Measurements from ENCODE around the gene CNIH4.

Gene CNIH4

GRCh38 chr1:224387302-224387912 lies 30.7 kb downstream of the CNIH4 start:
- peaks cover 57% of the 10 kb centered on the region for H3K36me3 ChIP-seq (ENCODE audit: control insufficient read depth, low read length)
- TF ChIP-seq EZH2phosphoT487 (IDR thresholded peaks at IDR 0.05; ENCODE audit: borderline replicate concordance, low read length), result no peak
- TF ChIP-seq CTCF (IDR thresholded peaks at IDR 0.05; ENCODE audit: low read depth, low read length, poor library complexity, severe bottlenecking), result no peak

GRCh38 chr1:224387943-224388342 lies 31.3 kb downstream of the CNIH4 start:
- Histone ChIP-seq H3K9me3 (ENCODE audit: control insufficient read depth, insufficient read depth, low read length) (no peaks in the 10 kb centered on the region), H4K20me1 (ENCODE audit: control insufficient read depth, insufficient read depth, low read depth, low read length) (no peaks in the 10 kb centered on the region), H3K9me2 (replicated peaks; ENCODE audit: control insufficient read depth, low read length) (no peaks in the 10 kb centered on the region), H3K4me1 (ENCODE audit: control insufficient read depth, low read length) (no peaks in the 10 kb centered on the region), H3K36me3 (ENCODE audit: control insufficient read depth, low read length) (peaks cover 62% of the 10 kb centered on the region), H3K79me2 (ENCODE audit: control insufficient read depth, low read length) (no peaks in the 10 kb centered on the region), H3F3A (ENCODE audit: control insufficient read depth, insufficient read depth) (peaks cover 9% of the 10 kb centered on the region), H3K4me3 (ENCODE audit: low read length) (no peak overlapping the region), H3K4me2 (ENCODE audit: low read length) (no peak overlapping the region), H3K27me3 (ENCODE audit: control insufficient read depth, low read length) (no peaks in the 10 kb centered on the region), H3K27ac (ENCODE audit: low read depth, low read length) (no peak overlapping the region)
- TF ChIP-seq CTCF (IDR thresholded peaks at IDR 0.05; ENCODE audit: low read depth, low read length, poor library complexity, severe bottlenecking) (no peak), EZH2phosphoT487 (IDR thresholded peaks at IDR 0.05; ENCODE audit: borderline replicate concordance, low read length) (no peak)

More at GRCh38 chr1:224387302-224387912, 30.7 kb downstream of the CNIH4 start:
- no peaks in the 10 kb centered on the region for H3K9me2 ChIP-seq (replicated peaks; ENCODE audit: control insufficient read depth, low read length)
- H3K4me2 ChIP-seq (ENCODE audit: low read length), result no peak overlapping the region
- no peaks in the 10 kb centered on the region for H4K20me1 ChIP-seq (ENCODE audit: control insufficient read depth, insufficient read depth, low read depth, low read length)
- no peaks in the 10 kb centered on the region for H3K4me1 ChIP-seq (ENCODE audit: control insufficient read depth, low read length)
- no peak overlapping the region for H3K4me3 ChIP-seq (ENCODE audit: low read length)
- no peak overlapping the region for H3K27ac ChIP-seq (ENCODE audit: low read depth, low read length)
- H3K79me2 ChIP-seq (ENCODE audit: control insufficient read depth, low read length), result no peaks in the 10 kb centered on the region
- no peaks in the 10 kb centered on the region for H3K27me3 ChIP-seq (ENCODE audit: control insufficient read depth, low read length)
- H3K9me3 ChIP-seq (ENCODE audit: control insufficient read depth, insufficient read depth, low read length), result no peaks in the 10 kb centered on the region
- H3F3A ChIP-seq (ENCODE audit: control insufficient read depth, insufficient read depth), result peaks cover 14% of the 10 kb centered on the region

GRCh38 chr1:224390517-224390916 lies 33.8 kb downstream of the CNIH4 start:
- no peak for TF ChIP-seq EZH2phosphoT487 (IDR thresholded peaks at IDR 0.05; ENCODE audit: borderline replicate concordance, low read length)
- no peak for TF ChIP-seq CTCF (IDR thresholded peaks at IDR 0.05; ENCODE audit: low read depth, low read length, poor library complexity, severe bottlenecking)
- Histone ChIP-seq H3K27ac (ENCODE audit: low read depth, low read length) (no peak overlapping the region), H4K20me1 (ENCODE audit: control insufficient read depth, insufficient read depth, low read depth, low read length) (no peaks in the 10 kb centered on the region), H3K4me3 (ENCODE audit: low read length) (no peak overlapping the region), H3K9me3 (ENCODE audit: control insufficient read depth, insufficient read depth, low read length) (no peaks in the 10 kb centered on the region), H3K79me2 (ENCODE audit: control insufficient read depth, low read length) (no peaks in the 10 kb centered on the region), H3K4me2 (ENCODE audit: low read length) (no peak overlapping the region), H3K27me3 (ENCODE audit: control insufficient read depth, low read length) (no peaks in the 10 kb centered on the region), H3F3A (ENCODE audit: control insufficient read depth, insufficient read depth) (peaks cover 3% of the 10 kb centered on the region; the same call in 1 of the 2 replicates), H3K4me1 (ENCODE audit: control insufficient read depth, low read length) (no peaks in the 10 kb centered on the region), H3K9me2 (replicated peaks; ENCODE audit: control insufficient read depth, low read length) (no peaks in the 10 kb centered on the region), H3K36me3 (ENCODE audit: control insufficient read depth, low read length) (peaks cover 88% of the 10 kb centered on the region)
